ENCODE measurements around the gene CFI. TPM values are rescaled to one million over a fixed set of nuclear protein-coding genes. Genes with fewer than 3 reads are reported as not detected.
"Not testable (repeated sequence)": the region's sequence is repeated elsewhere in the genome, so short reads cannot be mapped to it uniquely, and the experiment has no call there.

CFI gene
- total and polyA plus RNA-seq, 7 experiments from 2014 or later: not detected

DNA sequence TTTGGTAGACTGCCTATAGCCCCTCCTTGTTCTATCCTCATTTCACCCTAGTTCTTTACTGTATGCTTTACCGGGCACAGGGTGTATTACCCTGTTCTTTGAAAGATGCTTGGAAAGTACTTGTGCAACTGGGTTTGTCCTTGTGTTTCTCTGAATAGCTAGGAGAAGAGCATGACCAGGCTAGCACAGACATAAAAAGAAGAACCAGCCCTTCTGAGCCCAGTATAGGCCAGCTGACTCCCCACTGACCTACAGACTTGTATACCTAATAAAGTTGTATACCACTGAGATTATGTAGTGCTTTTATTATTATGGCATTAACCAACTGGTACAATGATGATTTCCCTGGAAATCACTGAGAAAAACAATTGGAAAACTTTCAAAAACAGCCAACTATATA lies 15.0 kb downstream of the CFI start:
- Mint-ChIP-seq H3K27me3 (peaks cover 0 to 59% (median 0%) of the 10 kb centered on the region in 5 donors), H3K4me3 (no peak overlapping the region), H3K9me3 (peaks cover 0 to 14% (median 0%) of the 10 kb centered on the region in 11 donors), H3K4me1 (no peaks in the 10 kb centered on the region), H3K27ac (no peak overlapping the region), H3K36me3 (no peaks in the 10 kb centered on the region)
- ChIA-PET CTCF (no interaction called here), POLR2A (interaction anchor here (0.7 kb wide), 1 partner anchor 302 kb away, joined by 3 read pairs; no protein-coding TSS in a partner anchor)
- intact Hi-C loops (cut with micrococcal nuclease): no loop called here
- H3K27me3 ChIP-seq (ENCODE audit: control insufficient read depth in 2 of 2, insufficient read depth in 2 of 2, low read length in 2 of 2): no peaks in the 10 kb centered on the region
- no peak overlapping the region for H3K27ac ChIP-seq (ENCODE audit: low read depth, low read length)
- no peaks in the 10 kb centered on the region for H3K36me3 ChIP-seq (ENCODE audit: control insufficient read depth in 2 of 3, insufficient read depth in 3 of 3, low read length in 3 of 3)
- no peak overlapping the region for H3K4me3 ChIP-seq (ENCODE audit: low read length)
- no peaks in the 10 kb centered on the region for H3K4me1 ChIP-seq (ENCODE audit: control insufficient read depth in 2 of 2, insufficient read depth in 2 of 2, low read length in 2 of 2)
- no peaks in the 10 kb centered on the region for H3K9me3 ChIP-seq (ENCODE audit: control insufficient read depth in 2 of 3, low read length in 3 of 3)
- DNase-seq: no peak
- no peak for ATAC-seq

DNA sequence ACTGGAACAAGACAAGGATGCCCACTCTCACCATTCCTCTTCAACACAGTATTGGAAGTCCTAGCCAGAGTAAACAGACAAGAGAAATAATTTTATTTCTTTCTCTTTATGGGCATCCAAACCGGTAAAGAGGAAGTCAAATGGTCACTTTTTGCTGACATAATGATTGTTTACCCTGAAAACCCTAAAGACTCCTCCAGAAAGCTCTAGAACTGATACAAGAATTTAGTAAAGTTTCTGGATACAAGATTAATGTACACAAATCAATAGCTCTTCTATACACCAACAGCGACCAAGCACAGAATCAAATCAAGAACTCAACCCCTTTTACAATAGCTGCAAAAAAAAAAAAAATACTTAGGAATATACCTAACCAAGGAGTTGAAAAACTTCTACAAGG lies 19.7 kb downstream of the CFI start:
- H3K36me3 Mint-ChIP-seq; ATAC-seq; H3K4me3 Mint-ChIP-seq; H3K27ac Mint-ChIP-seq; POLR2A ChIA-PET; intact Hi-C loops (cut with micrococcal nuclease); H3K4me1 ChIP-seq (ENCODE audit: control insufficient read depth in 2 of 2, insufficient read depth in 2 of 2, low read length in 2 of 2); H3K9me3 Mint-ChIP-seq; H3K27ac ChIP-seq (ENCODE audit: low read depth, low read length); H3K4me1 Mint-ChIP-seq; H3K27me3 ChIP-seq (ENCODE audit: control insufficient read depth in 2 of 2, insufficient read depth in 2 of 2, low read length in 2 of 2); DNase-seq; H3K4me3 ChIP-seq (ENCODE audit: low read length); H3K9me3 ChIP-seq (ENCODE audit: control insufficient read depth in 2 of 3, low read length in 3 of 3); CTCF ChIA-PET; H3K36me3 ChIP-seq (ENCODE audit: control insufficient read depth in 2 of 3, insufficient read depth in 3 of 3, low read length in 3 of 3): not testable (repeated sequence)
- H3K27me3 Mint-ChIP-seq: peaks cover 0 to 34% (median 0%) of the 10 kb centered on the region in 5 donors

DNA sequence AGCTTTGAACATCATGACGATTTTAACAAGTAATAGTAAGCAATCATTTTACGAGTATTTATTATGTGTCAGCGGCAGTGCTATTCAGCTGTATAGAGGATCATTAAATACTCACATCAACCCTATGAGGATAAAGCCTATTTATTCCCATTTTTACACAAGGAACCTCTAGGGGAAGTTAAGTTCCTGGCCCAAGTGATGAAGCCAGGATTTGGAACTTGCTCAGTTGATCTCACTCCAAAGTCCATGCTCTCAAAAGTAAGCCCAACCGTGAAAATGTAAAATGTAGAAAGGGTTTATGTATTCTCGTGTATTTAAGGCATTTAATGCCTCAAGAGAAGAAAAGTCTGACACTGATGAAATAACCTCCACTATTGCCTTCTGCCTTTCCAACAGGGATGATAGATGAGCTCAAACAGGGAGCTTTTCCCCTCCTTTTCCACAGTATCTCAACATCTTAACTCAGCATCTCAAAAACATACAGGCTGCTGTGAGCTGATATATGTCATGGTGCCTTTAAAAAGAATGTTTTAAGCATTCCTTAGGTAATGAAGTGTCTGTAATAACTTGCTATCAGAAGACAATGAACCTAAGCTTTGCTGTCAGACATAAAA lies 36.9 kb downstream of the CFI start:
- H3K9me3 Mint-ChIP-seq: peaks cover 0 to 5% (median 0%) of the 10 kb centered on the region in 11 donors
- ChIA-PET POLR2A (interaction anchor here (0.6 to 0.7 kb wide), 2 partner anchors 323 to 389 kb away, joined by 3 read pairs; no protein-coding TSS in a partner anchor), CTCF (no interaction called here)
- Histone ChIP-seq H3K4me1 (ENCODE audit: control insufficient read depth in 2 of 2, insufficient read depth in 2 of 2, low read length in 2 of 2) (no peaks in the 10 kb centered on the region), H3K4me3 (ENCODE audit: low read length) (no peak overlapping the region), H3K27me3 (ENCODE audit: control insufficient read depth in 2 of 2, insufficient read depth in 2 of 2, low read length in 2 of 2) (no peaks in the 10 kb centered on the region), H3K27ac (ENCODE audit: low read depth, low read length) (no peak overlapping the region), H3K36me3 (ENCODE audit: control insufficient read depth in 2 of 3, insufficient read depth in 3 of 3, low read length in 3 of 3) (no peaks in the 10 kb centered on the region), H3K9me3 (ENCODE audit: control insufficient read depth in 2 of 3, low read length in 3 of 3) (no peaks in the 10 kb centered on the region)
- no peak for DNase-seq
- no peak overlapping the region for H3K4me3 Mint-ChIP-seq
- ATAC-seq: no peak
- no peaks in the 10 kb centered on the region for H3K36me3 Mint-ChIP-seq
- H3K27me3 Mint-ChIP-seq: peaks cover 6 to 25% (median 17%) of the 10 kb centered on the region in 5 donors
- intact Hi-C loops (cut with micrococcal nuclease): no loop called here
- no peak overlapping the region for H3K27ac Mint-ChIP-seq
- peaks cover 0 to 2% (median 0%) of the 10 kb centered on the region in 7 donors for H3K4me1 Mint-ChIP-seq

DNA sequence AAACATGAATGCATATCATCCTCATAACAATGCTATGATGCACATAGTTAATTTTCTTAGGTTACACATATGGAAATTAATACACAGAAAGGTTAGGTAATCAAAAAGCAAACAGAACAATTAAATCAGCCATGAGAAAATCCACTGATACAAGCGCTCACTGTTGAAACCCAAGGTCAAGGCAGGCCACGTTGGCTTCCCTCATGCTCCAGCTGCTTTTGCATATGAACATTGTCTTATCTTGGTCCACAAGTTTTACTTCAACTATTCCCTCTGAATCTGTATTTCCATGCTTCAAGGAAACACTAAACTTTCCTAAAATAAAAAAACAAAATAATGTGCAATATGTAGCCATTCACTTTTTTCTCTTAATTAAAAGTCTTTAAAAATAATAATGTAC lies 37.4 kb downstream of the CFI start:
- H3K27ac ChIP-seq (ENCODE audit: low read depth, low read length): no peak overlapping the region
- H3K27me3 ChIP-seq (ENCODE audit: control insufficient read depth in 2 of 2, insufficient read depth in 2 of 2, low read length in 2 of 2): no peaks in the 10 kb centered on the region
- no peak overlapping the region for H3K27ac Mint-ChIP-seq
- no peak overlapping the region for H3K4me3 Mint-ChIP-seq
- no peaks in the 10 kb centered on the region for H3K36me3 Mint-ChIP-seq
- no peaks in the 10 kb centered on the region for H3K9me3 ChIP-seq (ENCODE audit: control insufficient read depth in 2 of 3, low read length in 3 of 3)
- no peaks in the 10 kb centered on the region for H3K36me3 ChIP-seq (ENCODE audit: control insufficient read depth in 2 of 3, insufficient read depth in 3 of 3, low read length in 3 of 3)
- no peaks in the 10 kb centered on the region for H3K4me1 ChIP-seq (ENCODE audit: control insufficient read depth in 2 of 2, insufficient read depth in 2 of 2, low read length in 2 of 2)
- peaks cover 0 to 5% (median 0%) of the 10 kb centered on the region in 11 donors for H3K9me3 Mint-ChIP-seq
- ATAC-seq (no peak), DNase-seq (no peak)
- peaks cover 6 to 23% (median 12%) of the 10 kb centered on the region in 5 donors for H3K27me3 Mint-ChIP-seq
- no peak overlapping the region for H3K4me3 ChIP-seq (ENCODE audit: low read length)
- intact Hi-C loops (cut with micrococcal nuclease): no loop called here
- POLR2A ChIA-PET: interaction anchor here (0.6 to 0.7 kb wide), 2 partner anchors 322 to 389 kb away, joined by 3 read pairs; no protein-coding TSS in a partner anchor
- CTCF ChIA-PET: no interaction called here
- peaks cover 0 to 2% (median 0%) of the 10 kb centered on the region in 7 donors for H3K4me1 Mint-ChIP-seq

DNA sequence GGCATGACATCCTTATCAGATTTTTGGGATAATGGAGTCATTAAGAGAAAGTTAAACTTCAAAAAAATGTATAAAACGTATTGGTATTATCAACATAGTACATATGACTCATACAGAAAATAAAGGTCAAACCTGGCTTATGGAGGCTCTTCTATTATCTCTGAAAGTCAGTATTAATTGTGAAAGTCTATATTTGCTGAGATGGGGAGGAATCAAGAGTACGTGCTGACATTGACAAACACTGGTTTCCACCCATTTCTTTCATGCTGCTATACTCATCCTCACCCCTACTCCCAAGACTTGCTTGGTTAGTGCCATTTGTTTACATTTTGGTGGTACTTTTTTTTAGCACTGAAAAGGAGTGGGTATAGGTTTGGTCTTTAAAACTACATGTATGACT lies 41.1 kb downstream of the CFI start:
- POLR2A ChIA-PET: no interaction called here
- Histone ChIP-seq H3K27ac (ENCODE audit: low read depth, low read length) (no peak overlapping the region), H3K9me3 (ENCODE audit: control insufficient read depth in 2 of 3, low read length in 3 of 3) (no peaks in the 10 kb centered on the region), H3K4me1 (ENCODE audit: control insufficient read depth in 2 of 2, insufficient read depth in 2 of 2, low read length in 2 of 2) (no peaks in the 10 kb centered on the region), H3K4me3 (ENCODE audit: low read length) (no peak overlapping the region), H3K36me3 (ENCODE audit: control insufficient read depth in 2 of 3, insufficient read depth in 3 of 3, low read length in 3 of 3) (no peaks in the 10 kb centered on the region), H3K27me3 (ENCODE audit: control insufficient read depth in 2 of 2, insufficient read depth in 2 of 2, low read length in 2 of 2) (no peaks in the 10 kb centered on the region)
- intact Hi-C loops (cut with micrococcal nuclease): no loop called here
- Mint-ChIP-seq H3K4me1 (peaks cover 0 to 2% (median 0%) of the 10 kb centered on the region in 7 donors), H3K27ac (no peak overlapping the region), H3K9me3 (no peaks in the 10 kb centered on the region), H3K36me3 (no peaks in the 10 kb centered on the region), H3K27me3 (peaks cover 6 to 17% (median 13%) of the 10 kb centered on the region in 5 donors), H3K4me3 (no peak overlapping the region)
- no peak for DNase-seq
- ATAC-seq: no peak
- CTCF ChIA-PET: no interaction called here

DNA sequence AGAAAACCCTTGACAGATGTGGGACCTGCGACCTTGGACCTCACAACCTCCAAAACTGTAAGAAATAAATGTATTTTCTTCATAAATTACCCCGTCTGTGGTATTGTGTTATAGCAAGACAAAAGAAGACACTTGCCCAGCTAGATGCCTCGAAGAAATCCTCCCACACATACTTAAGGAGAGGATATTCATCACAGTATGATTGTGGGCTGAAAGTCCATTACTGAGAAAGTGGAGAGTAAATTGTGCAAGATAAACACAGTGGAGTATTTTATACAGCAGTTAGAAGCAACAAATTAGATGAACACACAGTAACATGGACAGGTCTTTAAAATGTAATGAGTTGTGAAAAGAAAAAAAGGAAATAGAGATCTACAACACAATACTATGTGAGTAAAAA lies 46.1 kb downstream of the CFI start:
- H3K4me3 Mint-ChIP-seq: no peak overlapping the region
- ChIA-PET CTCF (no interaction called here), POLR2A (no interaction called here)
- H3K27ac Mint-ChIP-seq: no peak overlapping the region
- intact Hi-C loops (cut with micrococcal nuclease): loop anchor here in 1 of 2 donors (5.0 kb wide), 1 partner anchor 47 kb away; the partner anchor contains the start of gene CFI
- Histone ChIP-seq H3K27me3 (ENCODE audit: control insufficient read depth in 2 of 2, insufficient read depth in 2 of 2, low read length in 2 of 2) (no peaks in the 10 kb centered on the region), H3K36me3 (ENCODE audit: control insufficient read depth in 2 of 3, insufficient read depth in 3 of 3, low read length in 3 of 3) (no peaks in the 10 kb centered on the region), H3K27ac (ENCODE audit: low read depth, low read length) (no peak overlapping the region), H3K4me3 (ENCODE audit: low read length) (no peak overlapping the region), H3K4me1 (ENCODE audit: control insufficient read depth in 2 of 2, insufficient read depth in 2 of 2, low read length in 2 of 2) (no peaks in the 10 kb centered on the region), H3K9me3 (ENCODE audit: control insufficient read depth in 2 of 3, low read length in 3 of 3) (no peaks in the 10 kb centered on the region)
- ATAC-seq: no peak
- H3K4me1 Mint-ChIP-seq: peaks cover 0 to 2% (median 0%) of the 10 kb centered on the region in 7 donors
- peaks cover 0 to 13% (median 9%) of the 10 kb centered on the region in 5 donors for H3K27me3 Mint-ChIP-seq
- no peak for DNase-seq
- no peaks in the 10 kb centered on the region for H3K36me3 Mint-ChIP-seq
- peaks cover 0 to 2% (median 0%) of the 10 kb centered on the region in 11 donors for H3K9me3 Mint-ChIP-seq
